B cell (primary cell): ENCODE measurements around the gene TPRA1. TPM values are rescaled to one million over a fixed set of nuclear protein-coding genes. Genes with fewer than 3 reads are reported as not detected.

Experiments used
- ATAC-seq: fragments of 200-7000 bp; cut with Tn5 transposase; one replicate; pipeline ENCODE4 v1.10.0; 2021; ENCODE audit warnings: low read depth, mild to moderate bottlenecking, moderate number of reproducible peaks, moderate library complexity
- CTCF ChIA-PET: fragments of 350-600 bp; sonication (Branson Sonifier 250); formaldehyde crosslinking; loops from one replicate; lab custom pipeline; 2021; ENCODE audit warnings: antibody characterized with exemption, inconsistent platforms; lab: Charles Lee
- POLR2A ChIA-PET: fragments of 350-600 bp; sonication (Branson Sonifier 250); formaldehyde crosslinking; loops from one replicate; lab custom pipeline; 2021; ENCODE audit warnings: antibody characterized with exemption; lab: Charles Lee
- DNase-seq: peaks from one replicate; pipeline ENCODE4 v3.0.0; 2013
- H2AFZ ChIP-seq: 2 replicates; pipeline ENCODE4 v1.6.1; 2012; ENCODE audit warnings: mild to moderate bottlenecking, low read depth, low read length; ENCODE audit not compliant: insufficient read depth, poor library complexity, severe bottlenecking
- H3K27ac ChIP-seq, 2 donors: 1 replicate in 1 of 2; 2 replicates in 1 of 2; pipeline ENCODE4 v1.5.1; 2012 to 2013; ENCODE audit warnings: low read length in 2 of 2, mild to moderate bottlenecking in 2 of 2, moderate library complexity in 1 of 2
- H3K27me3 ChIP-seq, 4 experiments: fragments of 200-600 bp in 1 of 4; sonication (generic) in 1 of 4; replicated peaks in 1 of 4; 1 replicate in 2 of 4; 2 replicates in 2 of 4; pipeline versions ENCODE4 v1.6.1 to v1.7.0; 2013 to 2016; ENCODE audit warnings: low read length in 3 of 4, mild to moderate bottlenecking in 2 of 4, mixed read lengths in 1 of 4, moderate library complexity in 1 of 4; ENCODE audit not compliant: insufficient read depth in 4 of 4, control insufficient read depth in 3 of 4; ENCODE audit errors: control extremely low read depth in 1 of 4
- H3K36me3 ChIP-seq, 2 experiments: replicated peaks in 1 of 2; 1 replicate in 1 of 2; 2 replicates in 1 of 2; pipeline versions ENCODE4 v1.6.1 to v1.7.1; 2013; ENCODE audit warnings: low read length in 1 of 2; ENCODE audit not compliant: insufficient read depth in 2 of 2, control insufficient read depth in 1 of 2; ENCODE audit errors: control extremely low read depth in 1 of 2, extremely low read depth in 1 of 2
- H3K4me1 ChIP-seq, 2 donors: fragments of 200-600 bp in 1 of 2; sonication (generic) in 1 of 2; 1 replicate in 1 of 2; 2 replicates in 1 of 2; pipeline versions ENCODE4 v1.5.1 to v1.6.1; 2013 to 2017; ENCODE audit warnings: low read length in 2 of 2; ENCODE audit not compliant: control insufficient read depth in 2 of 2, insufficient read depth in 2 of 2
- H3K4me2 ChIP-seq: replicated peaks from 2 replicates; pipeline ENCODE3; 2012; ENCODE audit warnings: mild to moderate bottlenecking, low read depth, low read length; ENCODE audit not compliant: poor library complexity, severe bottlenecking
- H3K4me3 ChIP-seq, 5 experiments: fragments of 200-600 bp in 1 of 5; sonication (generic) in 1 of 5; 1 replicate in 3 of 5; 2 replicates in 2 of 5; pipeline versions ENCODE4 v1.5.1 to v1.7.0; 2011 to 2016; ENCODE audit warnings: low read length in 4 of 5, mild to moderate bottlenecking in 4 of 5, low read depth in 2 of 5, control low read depth in 1 of 5, moderate library complexity in 1 of 5; ENCODE audit not compliant: insufficient read depth in 1 of 5; ENCODE audit errors: control extremely low read depth in 1 of 5, extremely low read depth in 1 of 5
- H3K79me2 ChIP-seq: fragments of 200-600 bp; sonication (generic); one replicate; pipeline ENCODE4 v1.6.0; 2016; ENCODE audit warnings: low read length; ENCODE audit not compliant: control insufficient read depth, insufficient read depth
- H3K9ac ChIP-seq: fragments of 200-600 bp; sonication (generic); 2 replicates; pipeline ENCODE4 v1.6.1; 2017; ENCODE audit warnings: mild to moderate bottlenecking, low read length, moderate library complexity
- H3K9me3 ChIP-seq, 3 donors: one replicate each; pipeline versions ENCODE4 v1.6.1 to v1.7.1; 2013; ENCODE audit warnings: low read length in 2 of 3; ENCODE audit not compliant: control insufficient read depth in 2 of 3, insufficient read depth in 1 of 3; ENCODE audit errors: control extremely low read depth in 1 of 3
- H4K20me1 ChIP-seq: 2 replicates; pipeline ENCODE4 v1.6.0; 2012; ENCODE audit warnings: mild to moderate bottlenecking, low read length; ENCODE audit not compliant: insufficient read depth, control insufficient read depth, poor library complexity, severe bottlenecking
- H3K27ac Mint-ChIP-seq: one replicate; pipeline ENCODE4 v1.8.0; 2021; ENCODE audit warnings: mixed read lengths
- H3K27me3 Mint-ChIP-seq: one replicate; pipeline ENCODE4 v1.8.0; 2021; ENCODE audit warnings: mixed read lengths
- H3K4me1 Mint-ChIP-seq: one replicate; pipeline ENCODE4 v1.8.0; 2021; ENCODE audit warnings: mixed read lengths
- H3K4me3 Mint-ChIP-seq: one replicate; pipeline ENCODE4 v1.8.0; 2021; ENCODE audit warnings: mixed read lengths
- H3K9me3 Mint-ChIP-seq: one replicate; pipeline ENCODE4 v1.8.0; 2022; ENCODE audit warnings: mixed read lengths; ENCODE audit not compliant: insufficient read depth
- CTCF ChIP-seq: fragments of 200-600 bp; IDR thresholded peaks from one replicate; pipeline ENCODE4 v1.8.0; 2022; ENCODE audit warnings: antibody characterized with exemption, mild to moderate bottlenecking
- EZH2 ChIP-seq: IDR thresholded peaks from 2 replicates; pipeline ENCODE4 v1.6.1; 2012; ENCODE audit warnings: borderline replicate concordance, low read depth, mild to moderate bottlenecking, moderate library complexity, low read length; ENCODE audit not compliant: insufficient read depth, poor library complexity, severe bottlenecking
- WGBS: methylation state at CpG from one replicate; pipeline ENCODE4 v1.1.5; 2013; ENCODE audit warnings: missing lambda C conversion rate; ENCODE audit not compliant: insufficient coverage; 5-methylcytosine and 5-hydroxymethylcytosine counted together
- intact Hi-C: fragments of 100-400 bp; cut with micrococcal nuclease; formaldehyde crosslinking; loops from one replicate; pipeline ENCODE4 v1.10.0; 2022
- polyA plus RNA-seq: library from polyadenylated mRNA; depleted of rRNA; stranded (reverse); fragments of >200 nt; gene quantifications from 2 replicates; pipeline ENCODE4 v1.2.3, GENCODE V29; 2012
- total RNA-seq, 2 donors: library from RNA; stranded (reverse); fragments of 120-200 nt in 1 of 2; gene quantifications; 1 replicate in 1 of 2; 2 replicates in 1 of 2; pipeline versions ENCODE4 v1.2.3 to v1.2.4, GENCODE V29; 2013 to 2022

The TPRA1 gene
- total and polyA plus RNA-seq, 2 donors (not counting 1 experiment from before 2014, with no cell fraction given): 19.8 to 27.7 TPM

GRCh38 chr3:127628426-127628787 lies 37.9 kb upstream of the TPRA1 start:
- no peak overlapping the region for H2AFZ ChIP-seq
- H4K20me1 ChIP-seq: no peaks in the 10 kb centered on the region
- Mint-ChIP-seq H3K4me1 (peaks cover 27% of the 10 kb centered on the region), H3K4me3 (peak overlapping the region; percentile 94), H3K27ac (peak overlapping the region; percentile 62), H3K27me3 (peaks cover 24% of the 10 kb centered on the region), H3K9me3 (no peaks in the 10 kb centered on the region)
- ATAC-seq (no peak), DNase-seq (no peak)
- peaks cover 0 to 10% (median 0%) of the 10 kb centered on the region in 3 donors for H3K9me3 ChIP-seq
- POLR2A ChIA-PET: no interaction called here
- TF ChIP-seq CTCF: no peak
- no peak for TF ChIP-seq EZH2
- WGBS: 100% methylated on average over 1 of the region's 4 CpGs
- no peaks in the 10 kb centered on the region for H3K36me3 ChIP-seq
- H3K4me3 ChIP-seq: no peak overlapping the region
- intact Hi-C loops: loop anchor here (2.0 kb wide), 2 partner anchors 30 to 44 kb away; partner anchors contain the start of genes ABTB1 and MCM2
- H3K9ac ChIP-seq: no peak overlapping the region
- peaks cover 14 to 17% of the 10 kb centered on the region in 2 donors for H3K4me1 ChIP-seq
- CTCF ChIA-PET: no interaction called here
- no peaks in the 10 kb centered on the region for H3K79me2 ChIP-seq
- H3K27ac ChIP-seq: no peak overlapping the region
- H3K27me3 ChIP-seq: peaks cover 0 to 24% (median 13%) of the 10 kb centered on the region in 4 experiments
- peak overlapping the region; percentile 97 for H3K4me2 ChIP-seq

- H3K4me3 Mint-ChIP-seq: no peak overlapping the region
- peaks cover 14% of the 10 kb centered on the region in 2 donors for H3K4me1 ChIP-seq
- no peak overlapping the region for H3K4me2 ChIP-seq
- no peak overlapping the region for H2AFZ ChIP-seq
- ChIA-PET CTCF (no interaction called here), POLR2A (no interaction called here)
- ATAC-seq (no peak), DNase-seq (no peak)
- peaks cover 2 to 11% of the 10 kb centered on the region in 2 experiments for H3K36me3 ChIP-seq
- H3K4me1 Mint-ChIP-seq: peaks cover 21% of the 10 kb centered on the region
- no peaks in the 10 kb centered on the region for H4K20me1 ChIP-seq
- no peak overlapping the region for H3K9ac ChIP-seq
- no peak for TF ChIP-seq EZH2
- TF ChIP-seq CTCF: no peak
- H3K4me3 ChIP-seq: no peak overlapping the region
- H3K27me3 ChIP-seq: peaks cover 0 to 21% (median 8%) of the 10 kb centered on the region in 4 experiments
- no CpG with 5 or more reads among the region's 2 CpGs for WGBS
- H3K27ac Mint-ChIP-seq: no peak overlapping the region
- H3K9me3 ChIP-seq: peaks cover 0 to 10% (median 0%) of the 10 kb centered on the region in 3 donors
- H3K27me3 Mint-ChIP-seq: peaks cover 14% of the 10 kb centered on the region
- no peak overlapping the region for H3K27ac ChIP-seq
- H3K9me3 Mint-ChIP-seq: no peaks in the 10 kb centered on the region
- intact Hi-C loops: no loop called here
- H3K79me2 ChIP-seq: no peaks in the 10 kb centered on the region
Measured at GRCh38 chr3:127625821-127626220, 35.3 kb upstream of the TPRA1 start.
